ENCODE results near the gene DIPK1A.
"Not testable (repeated sequence)": the region's sequence is repeated elsewhere in the genome, so short reads cannot be mapped to it uniquely, and the experiment has no call there.

The DIPK1A gene

DNA sequence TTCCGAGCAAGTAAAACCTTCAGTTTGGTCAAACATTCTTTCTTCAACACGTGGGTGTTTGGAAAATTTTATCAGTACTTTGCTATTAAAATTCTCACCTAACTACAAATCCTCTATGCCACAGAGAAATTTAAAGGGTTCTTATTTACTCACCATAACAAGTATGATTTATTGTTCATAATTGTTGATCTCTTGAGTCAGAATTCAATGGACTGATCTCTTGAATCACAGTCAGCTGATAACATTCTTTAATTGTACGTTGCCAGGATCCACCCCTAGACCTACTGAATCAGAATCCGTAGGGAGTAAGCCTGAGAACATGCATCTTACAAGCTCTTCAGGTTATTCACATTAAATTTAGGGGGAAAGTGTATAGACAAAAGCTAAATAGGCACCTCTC lies 51.2 kb downstream of the DIPK1A start:
- DNase-seq (ENCODE audit: insufficient read length) (no peak), FAIRE-seq (peak; percentile 48)

DNA sequence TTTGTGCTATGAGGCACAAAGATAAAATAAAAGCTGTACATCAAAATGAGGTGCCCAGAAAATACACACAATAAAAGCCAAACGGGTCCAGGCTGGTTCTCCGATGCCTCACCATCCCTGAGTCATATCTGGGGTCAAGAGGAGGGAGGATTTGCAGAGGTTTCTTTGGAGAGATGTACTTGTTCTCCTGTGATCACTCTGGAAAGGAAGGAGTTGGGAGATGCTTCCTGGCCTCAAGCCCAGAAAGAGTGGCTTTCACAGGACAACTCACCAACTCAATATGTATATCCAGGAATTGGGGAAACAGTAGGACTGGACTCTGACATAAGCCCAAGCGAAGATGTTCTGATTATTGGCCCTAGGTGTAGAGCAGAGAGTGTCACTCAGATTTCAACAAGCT lies 51.9 kb downstream of the DIPK1A start:
- FAIRE-seq (no peak), DNase-seq (ENCODE audit: insufficient read length) (no peak)
- TF ChIP-seq POLR2AphosphoS5 (IDR thresholded peaks at IDR 0.05; ENCODE audit: low read depth, low read length) (no peak), POLR2A (IDR thresholded peaks at IDR 0.05; ENCODE audit: low read depth, low read length) (no peak)

More for the DNA sequence above, 51.2 kb downstream of the DIPK1A start:
- no peak for TF ChIP-seq TAF1 (IDR thresholded peaks at IDR 0.05; ENCODE audit: borderline replicate concordance, low read depth, low read length)
- TF ChIP-seq POLR2AphosphoS5 (IDR thresholded peaks at IDR 0.05; ENCODE audit: low read depth, low read length) = no peak
- no peak for TF ChIP-seq POLR2A (IDR thresholded peaks at IDR 0.05; ENCODE audit: low read depth, low read length)

DNA sequence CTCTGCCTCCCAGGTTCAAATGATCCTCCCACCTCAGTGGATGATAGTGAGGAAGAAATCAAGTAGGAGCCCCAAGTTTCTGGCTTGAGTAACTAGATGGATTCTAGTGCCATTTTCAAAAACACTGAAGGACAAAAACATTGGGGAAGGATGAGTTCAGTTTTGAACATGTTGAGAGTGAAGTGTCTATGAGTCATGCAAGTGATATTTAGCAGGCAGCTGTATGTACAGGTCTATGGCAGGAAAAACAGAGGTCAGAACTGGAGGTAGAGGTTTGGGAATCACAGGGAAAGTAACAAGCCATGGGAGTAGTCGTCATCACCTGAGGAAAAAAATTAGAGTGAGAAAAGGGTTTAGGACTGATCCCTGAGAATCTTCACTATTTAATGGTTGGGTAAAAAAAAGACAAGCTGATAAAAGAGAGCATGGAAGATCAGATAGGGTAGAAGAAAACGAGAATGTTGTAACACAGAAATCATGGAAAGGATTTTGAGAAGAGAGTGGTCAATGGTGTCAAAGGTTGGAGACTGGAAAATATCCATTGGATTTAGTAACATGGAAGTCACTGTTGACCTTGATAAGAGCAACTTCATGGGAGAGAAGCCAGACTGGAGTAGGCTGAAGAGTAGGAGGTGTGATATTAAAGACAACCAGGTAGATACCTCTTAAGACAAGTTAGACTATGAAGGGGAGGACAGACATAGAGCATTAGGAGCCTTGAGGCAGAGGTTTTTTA lies 53.1 kb downstream of the DIPK1A start:
- FAIRE-seq (no peak), DNase-seq (ENCODE audit: insufficient read length) (no peak)
- TF ChIP-seq TAF1 (IDR thresholded peaks at IDR 0.05; ENCODE audit: borderline replicate concordance, low read depth, low read length) (no peak), POLR2A (IDR thresholded peaks at IDR 0.05; ENCODE audit: low read depth, low read length) (no peak), POLR2AphosphoS5 (IDR thresholded peaks at IDR 0.05; ENCODE audit: low read depth, low read length) (no peak)

DNA sequence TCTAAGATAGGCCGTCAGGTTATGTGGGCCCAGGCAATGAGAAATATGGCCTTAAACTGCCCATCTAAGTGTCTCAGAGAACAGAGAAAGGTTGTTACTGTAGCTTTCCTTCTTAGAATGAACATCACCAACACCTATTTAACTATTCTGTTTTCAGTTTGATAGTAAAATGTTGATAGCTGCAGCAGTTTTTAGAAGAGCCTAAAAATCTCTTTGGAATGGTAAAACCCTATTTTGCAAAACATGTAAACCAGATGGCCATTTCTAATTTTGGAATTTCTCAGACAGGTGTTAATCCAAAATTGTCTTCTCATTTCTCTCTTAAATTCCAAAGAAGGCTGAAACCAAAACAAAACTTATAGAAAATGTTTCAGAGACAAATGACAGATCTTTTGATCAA lies 57.5 kb downstream of the DIPK1A start:
- no peak for DNase-seq (ENCODE audit: insufficient read length)
- TF ChIP-seq TAF1 (IDR thresholded peaks at IDR 0.05; ENCODE audit: borderline replicate concordance, low read depth, low read length) (no peak), POLR2A (IDR thresholded peaks at IDR 0.05; ENCODE audit: low read depth, low read length) (no peak), POLR2AphosphoS5 (IDR thresholded peaks at IDR 0.05; ENCODE audit: low read depth, low read length) (no peak)
- peak; percentile 65 for FAIRE-seq

DNA sequence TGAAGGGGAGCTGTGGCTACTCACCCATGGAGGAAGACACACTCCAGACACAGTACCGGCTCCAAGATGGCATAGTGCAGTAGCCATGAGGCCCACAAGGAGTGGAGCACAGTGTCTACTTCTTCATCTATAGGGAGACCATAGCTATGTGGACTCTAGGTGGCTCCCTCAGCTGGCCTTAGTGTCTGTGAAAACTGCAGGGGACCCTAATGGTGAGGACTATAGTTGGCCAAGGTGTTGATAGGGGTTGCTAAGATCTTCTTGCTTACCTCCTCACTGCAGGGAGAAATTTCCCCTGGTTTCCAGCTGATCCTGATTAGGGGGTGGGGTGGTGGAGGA lies 58.9 kb downstream of the DIPK1A start:
- DNase-seq (ENCODE audit: insufficient read length) (no peak), FAIRE-seq (no peak)
- TF ChIP-seq POLR2AphosphoS5 (IDR thresholded peaks at IDR 0.05; ENCODE audit: low read depth, low read length) (no peak), POLR2A (IDR thresholded peaks at IDR 0.05; ENCODE audit: low read depth, low read length) (no peak), TAF1 (IDR thresholded peaks at IDR 0.05; ENCODE audit: borderline replicate concordance, low read depth, low read length) (no peak)

DNA sequence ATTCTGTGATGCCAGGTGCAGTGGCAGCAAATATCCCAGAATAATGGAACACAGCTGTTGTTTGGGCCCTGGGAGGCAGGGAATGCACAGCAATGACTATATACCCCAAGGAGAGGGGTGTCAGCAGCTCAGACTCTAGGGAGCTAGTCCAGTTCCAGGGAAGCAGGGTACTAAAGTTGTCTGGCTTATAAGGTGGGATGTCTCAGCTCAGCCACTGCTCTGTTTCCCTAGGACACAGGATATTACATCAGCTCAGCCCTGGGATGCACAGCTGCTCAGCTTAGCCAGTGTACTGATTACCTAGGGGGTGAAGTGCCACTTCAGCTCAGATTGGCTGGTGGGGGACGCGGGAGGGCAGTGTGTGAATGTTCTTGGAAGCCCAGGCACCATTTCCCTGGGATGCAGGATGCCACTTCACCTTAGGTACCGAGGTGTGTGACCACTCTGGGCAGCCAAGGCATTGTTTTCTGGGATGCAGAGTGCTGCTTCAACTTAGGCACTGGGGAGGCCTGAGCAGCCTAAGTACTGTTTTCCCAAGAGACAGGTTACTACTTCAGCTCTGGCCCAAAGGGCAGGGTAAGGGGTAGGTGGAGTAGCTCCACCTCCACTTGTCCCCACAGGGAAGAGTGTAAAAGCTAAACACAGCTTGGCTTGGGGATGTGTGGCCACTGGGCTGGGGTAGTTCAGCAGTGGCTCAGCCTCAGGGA lies 59.4 kb downstream of the DIPK1A start:
- no peak for FAIRE-seq
- TF ChIP-seq POLR2A (IDR thresholded peaks at IDR 0.05; ENCODE audit: low read depth, low read length) = no peak
- no peak for TF ChIP-seq TAF1 (IDR thresholded peaks at IDR 0.05; ENCODE audit: borderline replicate concordance, low read depth, low read length)
- no peak for TF ChIP-seq POLR2AphosphoS5 (IDR thresholded peaks at IDR 0.05; ENCODE audit: low read depth, low read length)
- no peak for DNase-seq (ENCODE audit: insufficient read length)

DNA sequence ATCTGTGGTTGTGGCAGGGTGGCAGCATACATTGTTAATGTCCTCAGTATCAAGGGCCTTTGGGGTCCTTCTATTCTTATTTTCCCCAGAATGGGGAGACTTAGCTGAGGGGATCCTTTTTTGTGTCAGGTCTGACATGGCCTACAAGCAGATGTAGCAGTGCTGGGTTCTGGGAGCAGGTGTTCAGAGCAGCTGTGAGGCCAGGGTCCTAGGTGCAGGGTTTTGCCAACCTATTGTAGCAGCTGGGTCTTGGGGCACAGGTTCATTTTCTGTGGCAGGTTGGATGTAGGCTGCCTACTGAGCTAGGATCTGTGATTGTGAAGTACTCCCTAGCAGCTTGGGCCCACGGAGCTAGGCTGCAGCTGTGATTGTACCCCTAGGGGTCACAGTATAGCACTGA lies 60.1 kb downstream of the DIPK1A start:
- TF ChIP-seq POLR2A (IDR thresholded peaks at IDR 0.05; ENCODE audit: low read depth, low read length) = no peak
- no peak for TF ChIP-seq TAF1 (IDR thresholded peaks at IDR 0.05; ENCODE audit: borderline replicate concordance, low read depth, low read length)
- no peak for TF ChIP-seq POLR2AphosphoS5 (IDR thresholded peaks at IDR 0.05; ENCODE audit: low read depth, low read length)
- DNase-seq (ENCODE audit: insufficient read length) (no peak), FAIRE-seq (no peak)

DNA sequence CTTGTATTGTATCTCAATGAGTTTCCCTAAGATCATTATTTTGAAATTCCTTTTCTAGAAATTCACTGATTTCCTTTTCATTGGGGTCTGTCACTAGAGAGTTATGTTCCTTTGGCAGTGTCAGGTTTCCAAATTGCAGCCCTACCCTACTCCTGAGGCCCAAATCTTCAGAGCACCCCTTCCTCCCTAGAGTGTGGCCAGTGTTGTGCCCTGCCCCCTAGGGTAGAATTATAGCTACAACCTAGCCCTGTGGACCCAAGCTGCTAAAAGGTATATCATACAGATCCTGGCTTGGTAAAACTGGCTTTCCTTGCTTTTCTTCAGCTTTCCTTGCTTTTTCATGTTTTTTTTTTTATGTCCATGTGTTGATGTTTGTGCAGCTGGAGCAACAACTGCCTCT lies 60.7 kb downstream of the DIPK1A start:
- DNase-seq (ENCODE audit: insufficient read length) = no peak
- TF ChIP-seq POLR2A (IDR thresholded peaks at IDR 0.05; ENCODE audit: low read depth, low read length) = no peak
- FAIRE-seq = no peak

DNA sequence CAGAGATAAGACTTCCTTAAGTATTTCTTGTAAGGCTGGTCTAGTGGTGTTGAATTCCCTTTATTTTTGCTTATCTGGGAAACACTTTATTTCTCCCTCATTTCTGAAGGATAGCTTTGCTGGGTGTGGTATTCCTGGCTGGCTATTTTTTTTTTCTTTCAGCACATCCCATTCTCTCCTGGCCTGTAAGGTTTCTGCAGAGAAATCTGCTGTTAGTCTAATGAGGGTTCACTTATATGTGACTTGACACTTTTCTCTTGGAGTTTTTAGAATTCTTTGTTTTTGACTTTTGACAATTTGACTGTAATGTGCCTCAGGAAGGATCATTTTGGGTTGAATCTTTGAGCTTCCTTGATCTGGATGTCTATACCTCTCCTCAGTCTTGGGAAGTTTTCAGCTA lies 61.5 kb downstream of the DIPK1A start:
- TF ChIP-seq TAF1 (IDR thresholded peaks at IDR 0.05; ENCODE audit: borderline replicate concordance, low read depth, low read length) (no peak), POLR2AphosphoS5 (IDR thresholded peaks at IDR 0.05; ENCODE audit: low read depth, low read length) (no peak), POLR2A (IDR thresholded peaks at IDR 0.05; ENCODE audit: low read depth, low read length) (no peak)
- no peak for DNase-seq (ENCODE audit: insufficient read length)
- no peak for FAIRE-seq

DNA sequence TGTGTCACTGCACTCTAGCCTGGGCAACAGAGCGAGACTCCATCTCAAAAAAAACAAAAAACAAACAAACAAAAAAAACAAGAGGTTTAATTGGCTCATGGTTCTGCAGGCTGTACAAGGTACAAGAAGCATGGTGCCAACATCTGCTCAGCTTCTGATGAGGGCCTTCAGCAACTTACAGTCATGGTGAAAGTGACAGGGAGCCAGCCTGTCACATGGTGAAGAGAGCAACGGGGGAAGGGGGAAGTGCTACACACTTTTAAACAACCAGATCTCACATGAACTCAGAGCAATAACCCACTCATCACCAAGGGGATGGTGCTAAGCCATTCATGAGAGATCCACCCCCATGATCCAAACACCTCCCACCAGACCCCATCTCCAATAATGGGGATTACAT lies 63.2 kb downstream of the DIPK1A start:
- FAIRE-seq; DNase-seq (ENCODE audit: insufficient read length): not testable (repeated sequence)

DNA sequence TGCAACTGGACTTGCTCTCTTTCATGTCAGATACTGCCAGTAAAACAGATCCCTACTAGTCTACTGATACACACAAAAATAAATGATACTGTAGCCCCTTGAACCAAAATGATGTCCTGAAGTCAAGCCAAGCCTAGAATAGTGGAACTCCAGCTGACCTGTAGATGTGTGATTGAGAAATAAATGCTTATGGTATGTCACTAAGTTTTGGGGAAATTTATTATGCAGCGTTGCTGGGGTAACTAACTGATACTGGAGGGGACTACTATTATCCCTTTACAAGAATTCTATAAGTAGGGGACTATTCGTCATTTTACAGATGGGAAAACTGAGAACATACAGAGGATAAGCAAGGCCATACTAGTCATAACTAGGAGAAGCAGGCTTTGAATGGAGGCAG lies 73.8 kb downstream of the DIPK1A start:
- no peak for FAIRE-seq

DNA sequence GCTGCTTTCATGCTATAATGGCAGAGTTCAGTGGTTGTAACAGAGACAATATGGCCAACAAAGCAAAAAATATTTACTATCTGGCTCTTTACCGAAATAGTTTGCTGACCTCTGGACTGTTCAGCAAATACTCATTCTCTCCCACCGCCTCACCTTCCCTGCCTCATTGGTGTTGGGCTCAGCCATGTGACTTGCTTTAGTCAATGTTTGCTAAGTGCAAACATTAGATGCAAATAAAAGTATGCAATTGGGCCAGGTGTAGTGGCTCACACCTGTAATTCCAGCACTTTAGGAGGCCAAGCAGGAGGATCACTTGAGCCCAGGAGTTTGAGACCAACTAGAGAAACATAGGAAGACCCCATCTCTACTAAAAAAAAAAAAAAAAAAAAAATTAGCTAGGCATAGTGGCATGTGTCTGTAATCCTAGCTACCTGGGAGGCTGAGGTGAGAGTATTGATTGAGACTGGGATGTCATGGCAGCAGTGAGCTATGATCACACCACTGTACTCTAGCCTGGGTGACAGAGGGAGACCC lies 74.3 kb downstream of the DIPK1A start:
- no peak for FAIRE-seq
- no peak for DNase-seq (ENCODE audit: insufficient read length)
- TF ChIP-seq TAF1 (IDR thresholded peaks at IDR 0.05; ENCODE audit: borderline replicate concordance, low read depth, low read length) = no peak
- TF ChIP-seq POLR2A (IDR thresholded peaks at IDR 0.05; ENCODE audit: low read depth, low read length) = no peak
- no peak for TF ChIP-seq POLR2AphosphoS5 (IDR thresholded peaks at IDR 0.05; ENCODE audit: low read depth, low read length)

More for the DNA sequence above, 73.8 kb downstream of the DIPK1A start:
- no peak for DNase-seq (ENCODE audit: insufficient read length)
- TF ChIP-seq TAF1 (IDR thresholded peaks at IDR 0.05; ENCODE audit: borderline replicate concordance, low read depth, low read length) = no peak
- no peak for TF ChIP-seq POLR2AphosphoS5 (IDR thresholded peaks at IDR 0.05; ENCODE audit: low read depth, low read length)
- TF ChIP-seq POLR2A (IDR thresholded peaks at IDR 0.05; ENCODE audit: low read depth, low read length) = no peak
